Measurements from ENCODE around the gene LSAMP.

LSAMP gene

GRCh38 chr3:116423945-116424344 is 21.3 kb downstream of the LSAMP start:
- CTCF ChIA-PET = interaction anchor here (0.6 kb wide), 1 partner anchor 20 kb away, joined by 3 read pairs; no protein-coding TSS in a partner anchor
- TF ChIP-seq CTCF (conservative IDR thresholded peaks at IDR 0.05; ENCODE audit: low read depth) = no peak
- POLR2A ChIA-PET (ENCODE audit: low non-redundant PET) = no interaction called here
- no peak for DNase-seq (ENCODE audit: low spot score)
- H3K27ac ChIP-seq = no peak overlapping the region

GRCh38 chr3:116423374-116423773 is 21.9 kb downstream of the LSAMP start:
- DNase-seq (ENCODE audit: low spot score) = no peak

GRCh38 chr3:116417151-116417550 is 28.1 kb downstream of the LSAMP start:
- H3K27ac ChIP-seq = no peak overlapping the region
- ChIA-PET POLR2A (ENCODE audit: low non-redundant PET) (no interaction called here), CTCF (interaction anchor here (0.7 kb wide), 1 partner anchor 446 kb away, joined by 6 read pairs; no protein-coding TSS in a partner anchor)
- TF ChIP-seq CTCF (conservative IDR thresholded peaks at IDR 0.05; ENCODE audit: low read depth) = no peak
- DNase-seq (ENCODE audit: low spot score) = no peak

More at GRCh38 chr3:116423374-116423773, 21.9 kb downstream of the LSAMP start:
- ChIA-PET POLR2A (ENCODE audit: low non-redundant PET) (no interaction called here), CTCF (no interaction called here)
- no peak for TF ChIP-seq CTCF (conservative IDR thresholded peaks at IDR 0.05; ENCODE audit: low read depth)
- no peak overlapping the region for H3K27ac ChIP-seq

GRCh38 chr3:116413319-116413718 is 32.0 kb downstream of the LSAMP start:
- POLR2A ChIA-PET (ENCODE audit: low non-redundant PET) = no interaction called here
- no peak for DNase-seq (ENCODE audit: low spot score)

GRCh38 chr3:116408473-116408872 is 36.8 kb downstream of the LSAMP start:
- no peak overlapping the region for H3K27ac ChIP-seq
- POLR2A ChIA-PET (ENCODE audit: low non-redundant PET) = no interaction called here
- CTCF ChIA-PET = no interaction called here
- TF ChIP-seq CTCF (conservative IDR thresholded peaks at IDR 0.05; ENCODE audit: low read depth) = no peak
- no peak for DNase-seq (ENCODE audit: low spot score)

More at GRCh38 chr3:116413319-116413718, 32.0 kb downstream of the LSAMP start:
- CTCF ChIA-PET = no interaction called here
- no peak for TF ChIP-seq CTCF (conservative IDR thresholded peaks at IDR 0.05; ENCODE audit: low read depth)
- H3K27ac ChIP-seq = no peak overlapping the region

- no peak for TF ChIP-seq CTCF (conservative IDR thresholded peaks at IDR 0.05; ENCODE audit: low read depth)
- CTCF ChIA-PET = no interaction called here
- no peak overlapping the region for H3K27ac ChIP-seq
- no peak for DNase-seq (ENCODE audit: low spot score)
- POLR2A ChIA-PET (ENCODE audit: low non-redundant PET) = no interaction called here
Observed at GRCh38 chr3:116405231-116405630, 40.1 kb downstream of the LSAMP start.
